Measurements from ENCODE around the gene SMYD1.

SMYD1 gene

DNA sequence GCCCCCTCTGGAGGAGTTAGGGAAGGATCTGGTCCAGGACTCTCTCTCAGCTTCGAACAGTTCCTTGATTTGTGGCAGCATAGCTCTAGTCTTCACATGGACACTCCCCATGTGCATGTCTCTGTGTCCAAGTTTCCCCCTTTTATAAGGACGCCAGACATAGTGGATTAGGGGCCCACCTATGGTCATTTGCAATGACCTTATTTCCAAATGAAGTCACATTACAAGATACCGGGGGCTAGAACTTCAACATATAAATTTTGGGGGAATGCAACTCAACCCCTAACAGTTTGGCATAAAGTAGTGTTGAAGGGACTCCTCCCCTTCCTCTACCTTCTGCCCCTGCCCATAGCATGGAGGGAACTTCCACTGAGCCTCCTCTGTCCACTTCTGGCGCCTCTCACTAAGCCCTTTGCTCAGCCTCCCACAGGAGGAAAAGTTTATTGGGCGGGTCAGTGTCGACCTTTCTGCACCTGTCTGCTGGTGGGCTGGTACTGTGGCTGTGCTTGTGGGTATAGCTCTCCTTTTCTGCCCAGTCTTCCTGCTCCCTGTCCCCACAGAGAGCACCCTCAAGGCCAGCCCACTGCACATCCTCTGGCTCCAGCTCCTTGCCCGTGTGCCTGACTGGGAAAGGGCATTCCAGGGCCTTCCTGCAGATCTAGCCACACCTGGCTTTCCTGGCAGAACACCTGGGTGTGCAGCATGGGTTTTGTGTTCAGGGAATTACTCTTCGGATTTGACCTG is 54.7 kb downstream of the SMYD1 start:
- DNase-seq (ENCODE audit: low spot score): no peak

DNA sequence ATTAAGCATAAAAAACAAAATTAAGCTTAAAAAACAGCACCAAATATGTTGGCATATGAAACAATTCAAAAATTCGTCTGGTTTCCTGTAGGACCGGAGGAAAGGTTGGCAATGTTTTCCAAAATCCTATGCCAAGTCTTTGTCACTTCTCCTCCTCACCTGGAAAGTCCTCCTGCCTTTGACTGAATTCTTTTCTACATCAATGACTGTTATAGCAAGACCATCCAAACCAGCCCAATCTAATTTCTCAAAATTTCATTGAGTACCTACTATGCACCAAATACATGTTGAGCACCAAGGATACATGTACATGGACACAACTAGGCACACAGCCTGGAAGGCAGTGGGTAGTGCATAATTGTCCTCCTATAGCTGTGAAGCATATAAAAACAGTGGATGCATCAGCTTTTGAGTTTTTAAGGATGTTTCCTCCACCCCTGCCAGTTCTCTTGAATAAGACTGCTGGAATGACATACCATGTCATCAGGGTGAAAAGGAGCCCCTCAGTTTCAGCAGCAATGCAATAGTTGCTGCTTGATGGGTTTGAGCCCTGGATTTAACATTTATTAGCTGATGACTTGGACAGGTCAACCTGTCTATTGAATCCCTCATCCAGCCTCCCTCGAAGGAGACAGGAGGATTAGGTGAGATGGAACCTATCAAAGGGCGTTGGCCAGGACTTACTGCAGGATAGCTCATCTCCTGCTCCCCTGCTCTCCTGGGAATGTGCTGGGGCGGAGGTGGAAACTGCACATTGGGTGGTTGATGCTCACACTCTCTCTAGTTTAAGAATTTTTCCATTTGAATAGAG is 55.7 kb downstream of the SMYD1 start:
- no peak for DNase-seq (ENCODE audit: low spot score)

DNA sequence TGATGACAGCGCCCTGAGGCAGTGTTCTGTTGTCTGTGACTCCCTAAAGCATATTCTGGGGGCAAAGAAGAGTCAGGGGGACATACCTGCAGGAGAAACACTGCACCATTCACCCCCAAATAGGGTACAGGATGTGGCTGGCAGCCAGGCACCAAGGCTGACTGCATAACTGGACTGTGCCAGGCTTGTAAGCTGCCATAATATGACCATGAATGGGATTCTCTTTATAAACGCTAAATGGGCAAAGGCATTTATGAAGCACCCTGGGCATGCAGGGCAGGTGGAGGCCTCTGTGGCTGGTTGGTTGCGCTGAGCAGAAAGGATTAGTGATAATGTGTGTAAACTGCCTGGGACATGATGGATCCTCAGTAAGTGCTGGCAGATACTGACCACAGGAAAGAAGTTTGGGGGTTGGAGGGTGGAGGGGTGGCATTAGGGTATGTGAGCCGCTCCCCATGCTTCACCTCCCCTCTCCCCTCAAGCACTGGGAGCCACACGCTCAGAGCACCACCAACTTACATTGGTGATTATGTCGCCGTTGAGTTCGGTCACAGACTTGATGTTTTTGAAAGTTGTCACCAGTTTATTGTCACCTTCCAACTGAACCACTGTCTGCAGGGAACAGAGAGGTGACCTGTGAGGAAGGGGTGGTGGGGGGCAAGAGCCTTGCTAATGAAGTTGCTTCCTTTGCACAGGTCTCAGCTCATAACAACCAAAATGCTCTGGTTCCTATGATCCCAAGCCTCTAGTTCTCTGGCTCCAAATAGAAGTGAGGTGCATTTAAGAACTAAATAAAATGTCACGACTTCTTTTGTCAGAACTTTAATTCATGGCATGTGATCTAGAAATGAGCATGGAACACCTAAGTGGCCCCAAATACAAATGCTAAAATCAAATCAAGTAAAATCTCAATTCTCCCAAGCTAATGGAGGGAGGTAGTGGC is 56.6 kb downstream of the SMYD1 start:
- DNase-seq (ENCODE audit: low spot score): no peak

DNA sequence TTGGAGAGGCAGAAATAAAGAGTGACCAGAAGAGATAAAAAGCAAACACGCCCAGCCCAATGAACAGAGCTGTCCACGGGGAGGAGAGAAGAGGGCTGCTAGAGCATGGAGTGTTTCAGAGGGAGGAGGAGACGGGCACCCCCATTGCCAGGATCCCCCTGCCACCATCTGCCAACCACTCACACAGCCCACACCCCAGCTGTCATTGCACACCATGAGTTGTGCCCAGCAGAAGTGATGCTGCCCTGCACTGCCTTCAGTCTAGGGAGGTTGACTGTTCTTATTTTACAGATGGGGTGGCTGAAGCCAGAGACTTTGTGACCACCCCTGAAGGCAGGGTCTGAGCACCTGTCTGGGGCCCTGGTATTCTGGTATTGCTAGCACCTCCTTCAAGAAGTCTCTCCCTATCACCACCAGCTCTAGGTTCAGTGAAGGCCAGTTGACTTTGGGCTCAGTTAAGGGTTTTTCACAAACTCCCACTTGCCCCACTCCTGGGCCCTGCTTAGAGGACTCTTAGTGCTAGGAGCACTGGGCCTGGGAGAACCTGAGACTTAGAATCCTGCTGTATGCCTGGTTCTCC is 57.8 kb downstream of the SMYD1 start:
- DNase-seq (ENCODE audit: low spot score): no peak

DNA sequence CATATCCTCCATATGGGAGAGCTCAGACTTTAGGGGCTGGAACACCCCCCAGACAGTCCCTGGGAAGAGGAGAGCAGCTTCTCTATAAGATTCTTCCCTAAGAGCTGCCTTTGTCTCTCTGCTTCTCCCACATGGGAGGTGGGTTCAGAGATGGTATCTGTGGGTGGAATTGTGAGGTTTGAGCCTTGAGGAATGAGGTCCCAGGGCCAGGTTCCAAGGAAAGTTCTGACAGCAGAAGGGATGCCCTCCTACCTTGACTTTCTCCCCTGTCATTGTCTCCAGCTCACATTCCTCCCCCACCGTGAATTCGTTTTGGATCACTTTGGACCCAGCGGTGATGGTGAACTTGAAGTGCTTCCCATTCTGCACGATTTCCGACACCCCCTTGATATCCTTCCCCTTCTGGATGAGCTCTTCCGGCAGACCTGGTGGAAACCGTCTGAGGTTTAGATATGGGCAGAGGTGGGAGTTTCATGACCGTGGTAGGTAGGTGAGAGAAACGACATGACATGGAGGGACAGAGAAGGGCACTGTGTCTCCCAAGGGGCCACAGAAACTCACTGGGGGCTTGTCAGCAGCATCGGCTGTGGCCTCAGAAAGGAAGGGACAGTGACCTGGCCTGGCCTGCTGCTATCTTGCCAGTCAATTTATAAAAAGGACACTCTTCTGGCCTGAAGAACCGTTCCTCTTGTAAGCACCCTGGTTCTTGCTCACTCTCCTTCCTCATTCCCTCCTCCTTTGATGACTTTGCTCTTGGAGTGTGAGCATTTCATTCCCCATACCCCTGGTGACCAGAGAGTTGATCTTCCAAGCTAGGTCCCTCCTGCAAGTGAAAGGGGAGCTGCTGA is 58.5 kb downstream of the SMYD1 start:
- no peak for DNase-seq (ENCODE audit: low spot score)

DNA sequence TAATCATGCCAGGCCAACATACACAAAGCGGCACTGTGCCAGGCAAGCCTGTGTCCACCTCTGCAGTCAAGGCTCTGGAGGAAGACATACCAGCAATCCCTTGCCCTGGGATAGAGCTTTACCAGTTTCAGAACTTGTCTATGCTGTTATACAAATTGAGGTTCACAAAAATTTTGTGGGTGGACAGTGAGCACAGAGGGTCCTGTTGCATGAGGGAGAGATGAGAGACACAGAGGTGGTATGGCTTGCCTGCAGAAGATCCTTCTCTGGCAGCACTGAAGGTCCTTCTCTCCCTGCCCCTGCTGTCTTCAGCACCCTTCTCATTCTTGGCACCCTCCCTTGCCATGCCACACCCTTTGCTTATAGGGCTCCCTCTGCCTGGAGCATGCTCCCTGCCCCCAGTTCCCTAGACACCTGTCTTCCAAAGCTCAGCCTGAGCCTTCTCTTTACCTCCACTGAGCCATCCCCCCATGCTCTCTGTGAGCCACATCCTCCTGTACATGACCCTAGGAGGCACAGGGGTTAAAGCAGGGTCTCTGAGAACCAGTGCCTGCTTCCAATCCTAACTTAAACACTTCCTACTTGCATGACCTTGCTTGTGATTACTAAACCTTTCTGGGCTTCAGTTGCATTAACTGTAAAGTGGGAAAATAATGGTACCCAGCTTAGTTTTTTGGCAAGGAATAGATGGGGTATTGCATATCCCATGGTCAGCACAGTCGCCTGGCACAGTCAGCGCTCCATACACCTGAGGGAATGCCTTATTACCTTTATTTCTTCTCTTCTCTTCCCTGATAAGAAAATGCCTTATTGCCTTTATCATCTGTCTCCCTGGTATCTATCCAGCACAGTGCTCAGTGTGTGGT is 59.4 kb downstream of the SMYD1 start:
- no peak for DNase-seq (ENCODE audit: low spot score)

DNA sequence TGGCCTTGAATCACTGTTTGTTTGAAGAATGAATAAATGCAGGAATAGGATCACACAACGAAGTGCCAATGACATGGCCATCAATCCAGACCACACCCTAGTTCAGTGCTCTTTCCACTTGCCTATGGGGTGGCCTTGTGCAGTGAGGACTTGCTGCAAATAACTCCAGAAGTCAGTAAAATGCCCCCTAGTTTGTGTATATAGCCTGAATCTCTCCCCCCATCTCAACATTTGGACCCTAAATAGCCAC is 59.9 kb downstream of the SMYD1 start:
- DNase-seq (ENCODE audit: low spot score): no peak

DNA sequence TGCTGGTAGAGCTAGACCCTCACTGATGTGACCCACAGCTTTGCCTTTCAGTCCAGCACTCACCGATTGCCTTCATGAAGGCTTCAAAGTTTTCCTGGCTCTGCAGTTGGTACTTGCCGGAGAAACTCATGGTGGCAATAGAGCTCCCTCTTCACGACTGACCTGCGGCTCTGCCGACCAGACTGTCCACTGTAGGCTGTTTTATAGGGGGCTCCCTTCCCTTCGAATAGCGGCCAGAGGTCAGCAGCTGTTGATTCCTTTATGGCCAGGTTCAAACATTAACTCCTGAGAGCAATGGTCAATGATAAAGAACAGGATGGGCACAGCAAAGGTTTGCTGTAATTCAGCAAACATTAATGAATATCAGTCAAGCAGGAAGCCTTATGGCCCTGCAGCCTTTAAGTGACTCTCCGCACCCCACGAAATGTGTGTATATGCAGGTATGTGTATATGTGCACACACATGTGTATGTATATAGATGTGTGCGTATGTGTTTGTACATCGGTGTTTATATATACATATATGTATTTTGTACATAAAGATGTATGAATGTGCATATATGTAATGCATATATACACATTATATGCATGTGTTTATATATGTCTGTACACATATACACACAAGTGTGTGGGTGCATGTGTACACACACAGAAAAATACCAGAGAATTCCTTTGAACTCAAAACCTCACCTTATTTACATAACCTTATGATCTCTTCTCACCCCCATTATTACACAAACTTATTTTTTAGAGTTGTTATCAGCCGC is 60.4 kb downstream of the SMYD1 start, which contains the start of gene FABP1:
Gene FABP1, minus strand, starts transcription at position 175 of the 766 bp plus-strand sequence. Its CDS starts 45 bp downstream, at position 130.
- no peak for DNase-seq (ENCODE audit: low spot score)

DNA sequence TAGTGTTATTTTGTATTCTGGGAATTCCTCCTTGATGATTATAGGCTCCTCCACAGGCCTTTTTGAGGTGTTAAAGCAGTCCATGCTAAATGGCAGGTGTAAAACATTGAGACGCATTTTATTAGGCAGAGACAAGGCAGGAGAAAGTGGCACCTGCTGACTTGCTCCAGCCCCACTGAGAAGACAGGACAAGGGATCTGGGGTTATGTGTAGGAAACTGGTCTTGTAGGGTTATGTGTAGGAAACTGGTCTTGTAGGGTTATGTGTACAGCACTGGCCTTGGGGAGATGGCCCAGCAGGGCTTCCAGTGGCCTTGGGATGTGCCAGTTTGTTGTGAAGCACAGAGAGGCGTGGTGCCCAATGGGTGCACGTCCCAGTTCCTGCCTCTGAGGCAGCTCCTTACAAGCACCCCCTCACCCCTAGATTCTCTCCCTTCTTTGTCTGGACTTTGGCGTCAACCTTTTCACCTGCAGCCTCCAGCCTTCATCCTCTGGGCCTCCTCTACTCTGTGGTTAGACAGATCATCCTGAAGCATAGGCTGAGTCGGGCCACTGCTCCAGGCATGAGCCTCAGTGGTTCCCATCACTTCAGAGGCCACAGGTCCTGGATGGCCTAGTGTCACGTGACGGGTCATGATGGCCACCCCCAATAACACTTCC is 61.2 kb downstream of the SMYD1 start:
- DNase-seq (ENCODE audit: low spot score): no peak

DNA sequence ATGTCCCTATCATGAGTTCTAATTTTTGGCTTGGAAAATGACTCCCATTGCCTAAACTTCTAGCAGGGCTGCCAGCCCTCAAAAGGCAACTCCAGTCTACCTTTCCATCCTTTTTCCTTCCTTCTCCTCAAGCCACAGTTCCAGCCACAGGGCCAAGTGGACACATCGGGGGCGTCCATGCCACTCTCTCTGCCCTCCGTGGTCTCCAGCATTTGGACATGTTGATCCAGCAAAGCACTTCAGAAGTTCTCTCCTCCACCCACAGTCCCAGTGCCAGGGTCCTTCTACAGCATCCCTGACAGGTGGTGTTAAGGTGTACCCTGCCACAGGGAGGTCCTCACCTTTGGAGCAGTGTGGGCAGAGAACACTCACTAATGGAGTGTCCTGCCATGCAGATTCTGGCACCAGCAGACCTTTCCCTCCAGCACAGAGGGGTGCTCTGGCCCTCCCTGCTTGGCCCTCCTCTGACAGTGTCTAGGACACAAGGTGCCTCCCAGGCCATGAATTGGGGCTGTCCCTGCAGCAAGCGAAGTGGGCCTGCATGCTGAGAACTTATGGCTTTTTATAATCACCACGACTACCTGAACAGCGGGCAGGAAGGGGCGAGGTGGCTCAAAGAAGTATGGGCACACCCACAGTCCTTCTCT is 61.8 kb downstream of the SMYD1 start:
- DNase-seq (ENCODE audit: low spot score): no peak

DNA sequence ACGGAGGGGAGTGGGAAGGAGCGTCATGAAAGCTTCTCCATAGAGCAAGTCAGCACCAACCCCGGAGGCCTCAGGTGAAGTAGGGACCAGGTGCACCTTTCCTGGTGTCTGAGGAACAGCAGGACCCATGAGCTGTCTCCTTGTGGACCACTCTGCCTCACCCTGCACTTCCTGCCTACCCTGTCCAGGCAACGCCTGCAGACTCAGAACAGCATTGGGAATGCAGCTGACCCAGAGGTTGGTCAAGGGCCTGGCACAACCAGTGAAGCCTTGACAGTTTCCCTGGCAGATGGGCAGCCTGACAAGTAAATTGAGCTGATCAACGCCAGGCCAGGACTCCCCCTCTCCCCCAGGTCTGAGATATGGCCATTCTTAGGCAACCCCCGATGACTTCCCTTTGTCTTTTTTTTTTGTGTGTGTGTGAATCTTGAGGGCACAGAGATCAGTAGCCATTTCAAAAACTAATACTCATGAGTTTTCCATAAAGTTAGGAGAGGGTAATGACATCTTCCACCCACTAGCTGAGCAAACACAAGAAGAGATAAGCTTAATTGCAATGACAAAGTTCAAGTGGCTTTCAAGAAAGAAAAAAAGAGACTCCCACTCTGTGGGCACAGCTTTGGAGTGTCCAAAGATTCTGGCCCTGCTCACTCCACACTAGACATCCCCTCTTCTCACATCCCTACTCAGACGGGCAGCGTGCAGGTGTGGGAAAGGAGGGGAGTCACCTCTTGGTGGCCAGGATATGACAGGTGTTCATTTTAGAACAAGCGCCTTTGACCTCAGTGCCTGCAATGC is 63.8 kb downstream of the SMYD1 start:
- DNase-seq (ENCODE audit: low spot score): no peak

DNA sequence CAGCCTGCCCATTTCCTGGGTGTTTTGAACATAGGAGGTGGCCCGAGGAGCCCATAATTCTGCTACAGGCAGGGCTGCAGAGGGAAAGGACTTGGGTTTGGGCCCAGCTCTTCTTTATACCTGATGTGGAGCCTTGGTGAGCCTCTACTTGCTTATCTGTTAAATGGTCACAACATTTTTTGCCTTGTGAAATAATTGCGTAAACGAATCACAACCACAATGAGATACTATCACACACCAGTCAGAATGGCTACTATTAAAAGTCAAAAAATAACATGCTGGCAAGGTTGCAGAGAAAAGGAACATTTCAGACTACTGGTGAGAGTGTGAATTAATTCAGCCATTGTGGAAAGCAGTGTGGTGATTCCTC is 64.4 kb downstream of the SMYD1 start:
- DNase-seq (ENCODE audit: low spot score): no peak

DNA sequence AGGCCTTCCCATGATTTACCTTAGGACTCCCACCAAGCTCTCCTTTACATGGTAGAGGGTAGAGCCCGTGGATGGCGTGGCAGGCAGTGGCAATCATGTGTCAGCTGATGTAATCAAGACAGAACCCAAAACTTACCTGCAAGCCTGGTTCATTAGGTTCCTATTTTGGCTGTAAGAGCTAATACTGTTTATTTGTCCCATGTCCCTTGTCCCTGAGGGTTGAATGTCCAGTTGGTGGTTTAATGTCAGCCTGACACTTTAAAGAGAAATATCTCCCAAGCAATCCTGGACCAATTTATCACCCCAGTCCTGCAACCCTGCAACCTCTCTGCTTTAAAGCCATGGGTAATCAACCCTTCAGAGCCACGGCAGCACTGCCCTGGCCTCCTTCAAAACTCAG is 66.2 kb downstream of the SMYD1 start:
- no peak for DNase-seq (ENCODE audit: low spot score)

DNA sequence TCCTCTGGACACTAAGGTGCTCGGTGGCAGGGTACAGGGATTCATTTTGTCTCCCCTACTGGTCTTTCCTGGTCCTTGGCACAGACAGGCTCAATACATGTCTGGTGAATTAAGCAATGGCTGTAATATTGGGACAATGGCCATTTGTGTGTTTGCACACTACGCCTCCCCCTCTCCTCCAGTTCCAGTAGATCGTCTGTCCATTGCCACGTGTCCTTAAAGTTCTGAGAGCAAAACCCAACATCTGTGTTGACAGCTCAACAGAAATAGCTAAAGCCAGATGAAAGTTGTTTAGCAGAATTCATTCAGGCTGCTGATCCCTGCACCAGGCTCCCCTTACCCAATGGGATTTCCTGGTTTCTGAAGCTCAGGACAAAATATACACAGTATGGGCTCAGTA is 69.2 kb downstream of the SMYD1 start:
- no peak for DNase-seq (ENCODE audit: low spot score)

DNA sequence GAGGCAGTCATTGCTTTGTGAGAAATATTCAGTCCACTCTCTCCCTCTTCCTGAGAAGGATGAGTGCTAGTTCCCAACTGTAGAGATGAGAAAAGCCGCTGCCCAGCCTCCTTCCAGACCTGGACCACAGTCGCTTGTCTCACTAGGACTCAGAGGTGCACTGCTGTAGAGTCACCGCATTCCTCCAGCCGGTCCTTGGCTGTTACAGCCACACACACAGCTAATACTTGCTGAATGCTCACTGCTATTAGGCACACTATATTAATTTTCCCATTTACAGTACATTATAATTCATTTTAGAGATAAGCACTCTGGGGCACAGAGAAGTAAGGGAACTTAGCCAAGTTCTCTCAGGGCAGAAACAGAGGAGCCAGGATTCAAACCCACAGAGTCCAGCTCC is 70.2 kb downstream of the SMYD1 start:
- no peak for DNase-seq (ENCODE audit: low spot score)

DNA sequence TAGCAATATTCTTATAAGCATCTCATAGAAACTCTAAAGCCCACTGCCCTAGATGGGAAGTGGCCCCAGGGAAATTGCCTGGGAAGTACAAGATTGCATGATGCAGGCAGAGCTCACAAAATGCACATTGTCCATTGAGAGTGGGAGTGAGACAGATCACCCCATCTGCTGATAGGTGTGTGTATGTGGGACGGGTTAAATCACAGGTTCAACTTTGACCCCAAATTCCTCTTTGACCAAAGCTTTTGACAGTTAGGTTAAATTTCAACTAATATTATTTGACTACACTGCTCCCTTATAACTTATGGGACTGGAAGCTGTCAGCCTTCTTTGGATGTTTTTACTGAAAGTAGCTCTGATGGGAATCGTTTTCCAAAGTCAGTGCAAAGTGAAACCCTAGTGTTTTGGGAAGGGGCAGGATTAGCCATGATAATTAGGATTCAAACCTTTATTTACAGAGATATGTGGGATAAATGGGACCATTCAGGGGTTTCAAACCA is 71.6 kb downstream of the SMYD1 start:
- no peak for DNase-seq (ENCODE audit: low spot score)

DNA sequence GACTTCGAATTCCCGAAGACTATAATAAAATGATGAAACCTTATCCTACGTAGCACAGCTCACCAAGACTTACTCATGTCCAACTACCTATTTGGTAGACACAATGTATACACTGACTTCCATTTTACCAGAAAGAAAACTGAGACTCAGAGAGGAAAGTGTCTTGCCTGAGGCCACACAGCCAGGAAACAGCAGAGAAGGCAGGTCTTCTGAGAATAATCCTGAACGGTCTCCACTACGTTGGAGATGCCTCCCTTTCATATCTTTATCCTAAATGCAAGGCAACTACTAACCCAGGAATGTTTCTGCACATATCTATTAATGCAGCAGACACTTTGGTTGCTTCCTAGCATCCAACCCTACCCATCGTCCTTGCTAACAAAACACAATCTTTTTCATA is 72.2 kb downstream of the SMYD1 start:
- no peak for DNase-seq (ENCODE audit: low spot score)

DNA sequence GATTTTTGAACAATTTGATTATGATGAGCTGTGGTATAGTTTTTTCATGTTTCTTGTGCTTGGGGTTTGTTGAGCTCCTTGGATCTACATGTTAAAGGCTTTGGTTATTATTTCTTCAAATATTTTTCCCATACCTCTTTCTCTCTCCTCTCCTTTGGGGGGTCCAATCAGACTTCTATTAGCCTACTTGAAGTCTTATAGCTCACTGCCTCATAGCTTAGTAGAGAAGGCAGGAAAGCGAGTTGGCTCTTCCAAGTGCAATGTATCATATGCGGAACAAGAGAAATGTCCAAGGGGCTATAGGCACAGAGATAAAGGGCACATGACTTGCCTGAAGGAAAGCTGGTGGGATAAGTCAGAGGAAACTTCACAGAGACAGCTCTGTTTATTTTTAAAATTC is 74.3 kb downstream of the SMYD1 start:
- no peak for DNase-seq (ENCODE audit: low spot score)

All from CD4-positive, alpha-beta T cell treated with Interleukin-6 at 100 ng/mL for 8 hours (primary cell).